A549 treated with CpdA at 1 μM for 4 hours (cell line): ENCODE results near the gene ARHGEF38. TPM values are rescaled to one million over a fixed set of nuclear protein-coding genes. Genes with fewer than 3 reads are reported as not detected.

Experiments used
- total RNA-seq: library from RNA; stranded (reverse); fragments of 200-300 nt; extraction: Qiagen RNA extraction; gene quantifications from 5 replicates; pipeline ENCODE4 v1.2.3, GENCODE V29; 2022; ENCODE audit warnings: low read depth

ARHGEF38 gene
- not detected in 5 replicates for total RNA-seq

GRCh38 chr4:105551965-105552746 lies at the start of gene ARHGEF38:
TSS of gene ARHGEF38 (plus strand) at chr4:105552620. CDS start at chr4:105552766, 146 bp downstream.

GRCh38 chr4:105708181-105709080 lies 156.0 kb downstream of the ARHGEF38 start, which contains the start of the genes GSTCD and INTS12:
TSS of gene GSTCD (plus strand) at chr4:105708784. CDS start at chr4:105717614, 8,830 bp downstream.
TSS of gene INTS12 (minus strand) at chr4:105708689. CDS start at chr4:105700005, 8,684 bp downstream.

Other genes starting within 250 kb of the ARHGEF38 start
- 73.9 to 81.2 TPM (median 78.1 TPM) in 5 replicates for gene PPA2, start 78.6 kb upstream of the ARHGEF38 start, total RNA-seq
- gene INTS12, start 156.1 kb downstream of the ARHGEF38 start, total RNA-seq = 12.6 to 19.0 TPM (median 14.1 TPM) in 5 replicates
- 5.9 to 6.6 TPM (median 6.3 TPM) in 5 replicates for gene GSTCD, start 156.2 kb downstream of the ARHGEF38 start, total RNA-seq